GM12873 (cell line): Measurements from ENCODE around the gene GPN1.

Experiments
- TF ChIP-seq, protein P1 (sequence below): IDR thresholded peaks from 2 replicates; pipeline ENCODE4 v1.5.1; 2012; ENCODE audit warnings: low read depth, mild to moderate bottlenecking, moderate library complexity, low read length, control low read depth; ENCODE audit not compliant: insufficient read depth; ENCODE audit errors: missing control alignments

GPN1 gene

DNA sequence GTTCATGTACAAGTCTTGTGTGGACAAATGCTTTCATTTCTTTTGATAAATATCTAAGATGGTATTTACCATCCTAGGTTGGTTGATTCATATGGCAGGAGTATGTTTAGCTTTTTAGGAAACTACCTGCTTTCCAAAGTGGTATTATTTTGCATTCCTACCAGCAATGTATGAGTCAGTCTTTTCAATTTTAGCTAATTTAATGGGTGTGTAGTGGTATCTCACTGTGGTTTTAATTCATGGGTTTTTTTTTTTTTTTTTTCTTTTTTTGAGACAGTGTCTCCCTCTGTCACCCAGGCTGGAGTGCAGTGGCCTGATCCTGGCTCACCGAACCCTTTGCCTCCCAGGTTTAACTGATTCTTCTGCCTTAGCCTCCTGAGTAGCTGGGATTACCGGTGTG is 41.8 kb upstream of the GPN1 start:
- TF ChIP-seq, protein P1, sequence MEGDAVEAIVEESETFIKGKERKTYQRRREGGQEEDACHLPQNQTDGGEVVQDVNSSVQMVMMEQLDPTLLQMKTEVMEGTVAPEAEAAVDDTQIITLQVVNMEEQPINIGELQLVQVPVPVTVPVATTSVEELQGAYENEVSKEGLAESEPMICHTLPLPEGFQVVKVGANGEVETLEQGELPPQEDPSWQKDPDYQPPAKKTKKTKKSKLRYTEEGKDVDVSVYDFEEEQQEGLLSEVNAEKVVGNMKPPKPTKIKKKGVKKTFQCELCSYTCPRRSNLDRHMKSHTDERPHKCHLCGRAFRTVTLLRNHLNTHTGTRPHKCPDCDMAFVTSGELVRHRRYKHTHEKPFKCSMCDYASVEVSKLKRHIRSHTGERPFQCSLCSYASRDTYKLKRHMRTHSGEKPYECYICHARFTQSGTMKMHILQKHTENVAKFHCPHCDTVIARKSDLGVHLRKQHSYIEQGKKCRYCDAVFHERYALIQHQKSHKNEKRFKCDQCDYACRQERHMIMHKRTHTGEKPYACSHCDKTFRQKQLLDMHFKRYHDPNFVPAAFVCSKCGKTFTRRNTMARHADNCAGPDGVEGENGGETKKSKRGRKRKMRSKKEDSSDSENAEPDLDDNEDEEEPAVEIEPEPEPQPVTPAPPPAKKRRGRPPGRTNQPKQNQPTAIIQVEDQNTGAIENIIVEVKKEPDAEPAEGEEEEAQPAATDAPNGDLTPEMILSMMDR = no peak

DNA sequence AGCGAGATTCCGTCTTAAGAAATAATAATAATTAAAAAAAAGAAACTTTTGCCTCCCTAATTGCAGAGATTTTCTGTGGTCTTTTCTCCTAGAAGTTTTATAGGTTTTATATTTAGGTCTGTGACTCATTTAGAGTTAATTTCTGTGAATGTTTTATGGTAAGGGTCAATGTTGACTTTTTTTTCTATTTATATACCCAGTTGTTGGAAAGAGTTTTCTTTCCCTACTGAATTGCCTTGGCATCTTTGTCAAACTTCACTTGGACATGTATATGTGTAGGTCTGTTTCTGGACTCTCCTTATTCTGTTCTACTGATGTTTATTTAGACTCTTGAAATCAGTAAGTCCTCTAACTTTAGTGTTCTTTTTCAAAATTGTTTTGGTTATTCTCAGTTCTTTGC is 40.5 kb upstream of the GPN1 start:
- TF ChIP-seq, protein P1 = no peak

DNA sequence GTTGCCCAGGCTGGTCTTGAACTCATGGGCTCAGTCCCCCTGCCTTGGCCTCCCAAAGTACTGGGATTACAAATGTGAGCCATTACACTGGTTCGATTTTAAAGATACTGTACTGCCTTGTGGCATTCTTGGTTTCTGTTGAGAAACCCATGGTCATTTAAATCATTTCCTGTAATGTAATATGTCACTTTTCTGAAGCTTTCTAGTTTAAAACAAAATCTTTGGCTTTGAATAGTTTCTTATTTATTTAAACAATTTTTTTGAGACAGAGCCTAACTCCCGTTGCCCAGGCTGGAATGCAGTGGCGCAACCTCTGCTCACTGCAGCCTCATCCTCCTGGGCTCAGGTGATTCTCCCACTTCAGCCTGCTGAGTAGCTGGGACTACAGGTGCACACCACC is 37.1 kb upstream of the GPN1 start:
- TF ChIP-seq, protein P1 = no peak

DNA sequence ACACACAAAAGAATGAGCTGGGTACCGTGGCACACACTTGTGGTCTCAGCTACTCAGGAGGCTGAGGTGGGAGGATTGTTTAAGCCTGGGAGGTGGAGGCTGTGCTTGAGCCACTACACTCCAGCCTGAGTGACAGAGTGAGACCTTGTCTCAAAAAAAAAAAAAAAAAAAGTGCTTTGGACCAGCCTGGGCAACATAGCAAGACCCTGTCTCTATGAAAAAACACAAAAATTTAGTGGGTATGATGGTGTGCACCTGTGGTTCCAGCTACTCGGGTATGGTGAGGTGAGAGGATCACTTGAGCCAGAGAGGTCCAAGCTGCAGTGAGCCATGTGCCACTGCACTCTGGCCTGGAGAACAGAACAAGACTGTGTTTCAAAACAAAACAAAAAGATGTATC is 35.6 kb upstream of the GPN1 start:
- TF ChIP-seq, protein P1 = no peak

DNA sequence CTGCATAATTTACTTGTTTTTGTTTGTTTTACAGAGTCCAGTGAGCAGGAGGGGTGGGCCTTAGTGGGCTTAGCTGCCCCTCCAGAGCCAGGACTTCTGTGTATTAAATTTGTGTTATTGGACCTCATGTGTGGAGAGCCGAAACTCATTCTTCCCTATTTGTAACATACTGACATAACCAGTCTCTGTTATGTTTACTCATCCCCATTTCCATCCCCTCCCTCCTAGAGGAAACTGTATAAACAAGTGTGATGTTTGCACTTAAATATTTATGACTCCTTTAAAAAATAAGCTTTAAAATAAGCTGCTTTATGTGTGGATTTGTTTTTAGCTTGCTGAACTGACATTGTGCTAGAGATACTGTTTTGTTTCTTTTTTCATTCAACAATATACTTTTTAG is 32.2 kb upstream of the GPN1 start:
- TF ChIP-seq, protein P1 = no peak

DNA sequence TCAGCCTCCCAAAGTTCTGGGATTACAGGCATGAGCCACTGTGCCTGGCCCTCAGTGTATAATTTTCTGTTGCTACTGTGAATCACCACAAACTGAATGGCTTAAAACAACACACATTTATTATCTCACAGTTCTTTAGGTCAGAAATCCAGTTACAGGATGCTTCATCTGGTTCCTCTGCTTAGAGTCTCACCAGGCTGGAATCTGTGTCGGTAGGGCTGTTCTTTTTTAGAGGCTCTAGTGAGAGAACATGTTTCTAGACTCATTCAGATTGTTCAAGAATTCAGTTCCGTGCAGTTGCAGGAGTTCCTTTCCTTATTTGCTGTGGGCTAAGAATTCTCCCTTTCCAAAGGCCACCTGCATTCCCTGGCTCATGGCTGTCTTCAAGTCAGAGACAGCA is 22.2 kb upstream of the GPN1 start:
- TF ChIP-seq, protein P1 = no peak

DNA sequence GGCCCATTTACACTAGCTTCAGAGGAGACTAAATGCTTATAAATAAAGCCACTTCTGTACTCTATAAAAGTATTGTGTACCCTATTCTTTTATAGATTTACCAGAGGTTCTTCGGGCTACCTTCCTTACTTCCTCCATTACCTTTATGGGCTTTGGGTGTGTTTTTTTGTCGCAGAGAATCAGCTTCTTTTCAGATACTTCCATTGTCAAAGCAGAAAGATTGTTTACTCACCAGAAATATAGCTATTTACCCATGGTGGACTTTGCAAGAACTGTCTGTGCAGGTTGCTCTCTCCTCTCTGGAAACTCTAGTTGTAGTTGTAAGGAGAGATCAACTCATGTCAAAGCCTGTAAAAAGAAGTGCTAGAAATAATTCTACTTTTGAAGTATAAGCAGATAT is 14.9 kb upstream of the GPN1 start:
- TF ChIP-seq, protein P1 = no peak
